GM23248 (cell line): Measurements from ENCODE around the gene MRPL33. TPM values are rescaled to one million over a fixed set of nuclear protein-coding genes. Genes with fewer than 3 reads are reported as not detected.
A peak's percentile ranks its signal among the peaks of the same experiment; 100 is the strongest.

ENCODE experiments used
- DNase-seq: peaks from one replicate; pipeline ENCODE4 v3.0.0-alpha.2; 2015
- H2AFZ ChIP-seq: fragments of 200-600 bp; sonication (generic); 2 replicates; pipeline ENCODE4 v1.6.1; 2016; ENCODE audit warnings: antibody characterized with exemption
- H3F3A ChIP-seq: fragments of 200-600 bp; sonication (generic); 2 replicates; pipeline ENCODE4 v1.6.1; 2016; ENCODE audit warnings: mild to moderate bottlenecking, antibody characterized with exemption, mixed run types; ENCODE audit not compliant: insufficient read depth
- H3K27ac ChIP-seq: fragments of 200-600 bp; sonication (generic); 2 replicates; pipeline ENCODE4 v1.5.1; 2016; ENCODE audit warnings: mild to moderate bottlenecking
- H3K27me3 ChIP-seq: fragments of 200-600 bp; sonication (generic); replicated peaks from 2 replicates; pipeline ENCODE4 v1.6.1; 2016; ENCODE audit warnings: mild to moderate bottlenecking; ENCODE audit not compliant: insufficient read depth
- H3K36me3 ChIP-seq: fragments of 200-600 bp; sonication (generic); 2 replicates; pipeline ENCODE4 v1.6.1; 2016; ENCODE audit warnings: low read depth, mild to moderate bottlenecking
- H3K4me1 ChIP-seq: fragments of 200-600 bp; sonication (generic); 2 replicates; pipeline ENCODE4 v1.6.1; 2016; ENCODE audit warnings: mild to moderate bottlenecking; ENCODE audit not compliant: insufficient read depth
- H3K4me2 ChIP-seq: fragments of 200-600 bp; sonication (generic); one replicate; pipeline ENCODE4 v1.6.1; 2016; ENCODE audit warnings: mild to moderate bottlenecking; ENCODE audit not compliant: unreplicated experiment
- H3K4me3 ChIP-seq: fragments of 200-600 bp; sonication (generic); 2 replicates; pipeline ENCODE4 v1.5.1; 2016; ENCODE audit warnings: mild to moderate bottlenecking
- H3K79me2 ChIP-seq: fragments of 200-600 bp; sonication (generic); 2 replicates; pipeline ENCODE4 v1.6.1; 2016; ENCODE audit warnings: mild to moderate bottlenecking; ENCODE audit not compliant: insufficient read depth
- H3K9ac ChIP-seq: fragments of 200-600 bp; sonication (generic); 2 replicates; pipeline ENCODE4 v1.6.1; 2016; ENCODE audit warnings: mild to moderate bottlenecking
- H3K9me2 ChIP-seq: fragments of 200-600 bp; sonication (generic); 2 replicates; pipeline ENCODE4 v1.6.1; 2016; ENCODE audit warnings: mixed run types, mild to moderate bottlenecking, moderate library complexity; ENCODE audit not compliant: insufficient read depth
- H3K9me3 ChIP-seq: fragments of 200-600 bp; sonication (generic); one replicate; pipeline ENCODE4 v1.6.1; 2017; ENCODE audit warnings: low read depth
- H4K20me1 ChIP-seq: fragments of 200-600 bp; sonication (generic); 2 replicates; pipeline ENCODE4 v1.6.0; 2016; ENCODE audit not compliant: insufficient read depth
- EZH2 ChIP-seq: fragments of 200-600 bp; sonication (generic); IDR thresholded peaks from 2 replicates; pipeline ENCODE4 v1.6.1; 2018; ENCODE audit warnings: antibody characterized with exemption, mild to moderate bottlenecking; ENCODE audit not compliant: insufficient read depth, poor library complexity, severe bottlenecking
- EZH2phosphoT487 ChIP-seq: fragments of 200-600 bp; sonication (generic); IDR thresholded peaks from 2 replicates; pipeline ENCODE4 v1.6.1; 2018; ENCODE audit warnings: antibody characterized with exemption, moderate library complexity, mild to moderate bottlenecking, low read depth; ENCODE audit not compliant: insufficient read depth
- WGBS, 2 experiments: methylation state at CpG; one replicate each; pipeline ENCODE4 v1.1.6; 2015 to 2017; ENCODE audit warnings: low lambda C conversion rate in 2 of 2, low coverage in 1 of 2; ENCODE audit errors: missing lambda C conversion rate in 2 of 2; 5-methylcytosine and 5-hydroxymethylcytosine counted together
- in situ Hi-C: fragments of 300-500 bp; cut with MboI; formaldehyde crosslinking; loops from 2 replicates; pipeline ENCODE4 v1.15.0; 2020
- polyA plus RNA-seq: library from polyadenylated mRNA; unstranded; fragments of >200 nt; fragmentation: Nextera tagmentation; extraction: Ambion mirVana; gene quantifications from 2 replicates; pipeline ENCODE4 v1.2.1, GENCODE V29; 2016
- total RNA-seq: library from RNA; depleted of rRNA; stranded (reverse); fragments of >200 nt; shearing (Covaris generic); gene quantifications from 2 replicates; pipeline ENCODE4 v1.2.3, GENCODE V29; 2014

Gene MRPL33
- total and polyA plus RNA-seq, 2 experiments from 2014 or later = 70.8 to 340 TPM

- Histone ChIP-seq H3K4me3 (no peak overlapping the region), H3K9me3 (no peaks in the 10 kb centered on the region), H3K27ac (no peak overlapping the region), H3F3A (peaks cover 4% of the 10 kb centered on the region), H3K79me2 (no peaks in the 10 kb centered on the region), H3K4me1 (peaks cover 11% of the 10 kb centered on the region), H3K9me2 (no peaks in the 10 kb centered on the region), H4K20me1 (no peaks in the 10 kb centered on the region), H3K27me3 (no peaks in the 10 kb centered on the region), H2AFZ (no peak overlapping the region), H3K36me3 (no peaks in the 10 kb centered on the region), H3K4me2 (no peak overlapping the region), H3K9ac (no peak overlapping the region)
- no peak for DNase-seq
- in situ Hi-C loops = no loop called here
- WGBS, 2 experiments = 90 to 92% methylated on average over 4 of the region's 4 CpGs
- no peak for TF ChIP-seq EZH2phosphoT487
- no peak for TF ChIP-seq EZH2
These were observed 41.9 kb upstream of the MRPL33 start for GRCh38 chr2:27729614-27730013.

GRCh38 chr2:27730261-27730662 is 41.3 kb upstream of the MRPL33 start:
- no peak overlapping the region for H2AFZ ChIP-seq
- H3F3A ChIP-seq = peaks cover 9% of the 10 kb centered on the region
- no peaks in the 10 kb centered on the region for H3K27me3 ChIP-seq
- H3K9ac ChIP-seq = no peak overlapping the region
- peaks cover 10% of the 10 kb centered on the region for H3K4me1 ChIP-seq
- no peaks in the 10 kb centered on the region for H3K9me2 ChIP-seq
- H3K9me3 ChIP-seq = no peaks in the 10 kb centered on the region
- no peak overlapping the region for H3K4me2 ChIP-seq
- no peak for TF ChIP-seq EZH2
- TF ChIP-seq EZH2phosphoT487 = no peak
- WGBS, 2 experiments = 48 to 59% methylated on average over 3 of the region's 3 CpGs
- H3K36me3 ChIP-seq = no peaks in the 10 kb centered on the region
- H3K79me2 ChIP-seq = no peaks in the 10 kb centered on the region
- H3K4me3 ChIP-seq = no peak overlapping the region
- in situ Hi-C loops = no loop called here
- DNase-seq = no peak
- H3K27ac ChIP-seq = no peak overlapping the region
- no peaks in the 10 kb centered on the region for H4K20me1 ChIP-seq

- no peak for DNase-seq
- no peak overlapping the region for H2AFZ ChIP-seq
- TF ChIP-seq EZH2phosphoT487 = no peak
- no peak for TF ChIP-seq EZH2
- no peak overlapping the region for H3K9ac ChIP-seq
- no peaks in the 10 kb centered on the region for H3K79me2 ChIP-seq
- 85% methylated on average over 4 of the region's 4 CpGs for WGBS, 2 experiments
- H3K4me2 ChIP-seq = no peak overlapping the region
- no peaks in the 10 kb centered on the region for H3K9me3 ChIP-seq
- no peak overlapping the region for H3K27ac ChIP-seq
- no peaks in the 10 kb centered on the region for H3K36me3 ChIP-seq
- in situ Hi-C loops = no loop called here
- no peaks in the 10 kb centered on the region for H3K9me2 ChIP-seq
- no peak overlapping the region for H3K4me3 ChIP-seq
- peaks cover 12% of the 10 kb centered on the region for H3F3A ChIP-seq
- H3K27me3 ChIP-seq = no peaks in the 10 kb centered on the region
- H3K4me1 ChIP-seq = peaks cover 11% of the 10 kb centered on the region
- no peaks in the 10 kb centered on the region for H4K20me1 ChIP-seq
These were observed 40.4 kb upstream of the MRPL33 start for GRCh38 chr2:27730980-27731691.

- no peaks in the 10 kb centered on the region for H3K27me3 ChIP-seq
- H3K9me3 ChIP-seq = no peaks in the 10 kb centered on the region
- H4K20me1 ChIP-seq = no peaks in the 10 kb centered on the region
- no peak for DNase-seq
- no peak for TF ChIP-seq EZH2
- TF ChIP-seq EZH2phosphoT487 = no peak
- H3K27ac ChIP-seq = no peak overlapping the region
- no peaks in the 10 kb centered on the region for H3K79me2 ChIP-seq
- H3K4me2 ChIP-seq = no peak overlapping the region
- peaks cover 20% of the 10 kb centered on the region for H3K4me1 ChIP-seq
- no peak overlapping the region for H3K9ac ChIP-seq
- H3K36me3 ChIP-seq = no peaks in the 10 kb centered on the region
- 0 out of 2 replicates have a peak overlapping the region, but pooled peaks have one; percentile 84 for H2AFZ ChIP-seq
- in situ Hi-C loops = no loop called here
- 77 to 93% methylated on average over 1 of the region's 1 CpG for WGBS, 2 experiments
- H3F3A ChIP-seq = peaks cover 26% of the 10 kb centered on the region
- H3K9me2 ChIP-seq = no peaks in the 10 kb centered on the region
- no peak overlapping the region for H3K4me3 ChIP-seq
These were observed 37.2 kb upstream of the MRPL33 start for GRCh38 chr2:27734305-27734704.
